HepG2 (cell line): ENCODE results near the gene FAF1. TPM values are rescaled to one million over a fixed set of nuclear protein-coding genes. Genes with fewer than 3 reads are reported as not detected.
A peak's percentile ranks its signal among the peaks of the same experiment; 100 is the strongest.

ENCODE experiments used
- ATAC-seq: fragments of 200-7000 bp; cut with Tn5 transposase; 3 replicates; pipeline ENCODE4 v1.9.1; 2020; ENCODE audit warnings: mild to moderate bottlenecking, moderate library complexity
- BruUV-seq: library from RNA; stranded (reverse); fragments of 400-500 nt; replicated peaks from 2 replicates; lab custom pipeline; 2021; lab: Mats Ljungman, UMichigan
- CTCF ChIA-PET: fragments of 300-600 bp; formaldehyde crosslinking; extraction: SDS; loops from one replicate; lab custom pipeline; 2021; ENCODE audit warnings: low total read pairs, inconsistent platforms, low intra/inter-chr PET ratio; lab: Yijun Ruan, JAX
- POLR2A ChIA-PET: fragments of 350-600 bp; sonication (Branson Sonifier 250); formaldehyde crosslinking; loops from one replicate; lab custom pipeline; 2020; ENCODE audit warnings: antibody characterized with exemption, inconsistent platforms; lab: Yijun Ruan, JAX
- DNase-seq: peaks from one replicate; pipeline ENCODE4 v3.0.0-alpha.2; 2015; ENCODE audit warnings: low spot score
- FAIRE-seq: peaks from 3 replicates; lab custom pipeline; 2011; peaks lifted over from hg19 to GRCh38; lab: Jason Lieb, UNC
- H2AFZ ChIP-seq: one replicate; pipeline ENCODE4 v1.6.1; 2011; ENCODE audit warnings: low read length, inconsistent platforms
- H3K27ac ChIP-seq: fragments of 300-600 bp; 3 replicates; pipeline ENCODE4 v1.8.0; 2011; ENCODE audit warnings: mixed run types, mild to moderate bottlenecking, mixed read lengths, low read length, inconsistent platforms; ENCODE audit not compliant: insufficient read depth; ENCODE audit errors: extremely low read length
- H3K27me3 ChIP-seq, 2 experiments: fragments of 200-600 bp in 1 of 2; 2 replicates in 1 of 2; 3 replicates in 1 of 2; pipeline versions ENCODE4 v1.6.0 to v1.8.0; 2011; ENCODE audit warnings: low read length in 2 of 2, mild to moderate bottlenecking in 2 of 2, moderate library complexity in 2 of 2, inconsistent platforms in 1 of 2; ENCODE audit not compliant: insufficient read depth in 2 of 2, control insufficient read depth in 1 of 2
- H3K36me3 ChIP-seq, 2 experiments: fragments of 200-600 bp in 1 of 2; replicated peaks in 1 of 2; 2 replicates in 1 of 2; 3 replicates in 1 of 2; pipeline versions ENCODE4 v1.5.1 to v1.8.0; 2011; ENCODE audit warnings: low read length in 2 of 2, inconsistent platforms in 1 of 2; ENCODE audit not compliant: insufficient read depth in 2 of 2, control insufficient read depth in 1 of 2
- H3K4me1 ChIP-seq: 2 replicates; pipeline ENCODE4 v1.5.1; 2012; ENCODE audit warnings: low read length, inconsistent platforms; ENCODE audit not compliant: insufficient read depth
- H3K4me2 ChIP-seq: 2 replicates; pipeline ENCODE4 v1.6.0; 2011; ENCODE audit warnings: low read depth, low read length, inconsistent platforms
- H3K4me3 ChIP-seq, 3 experiments: fragments of 200-600 bp in 1 of 3; sonication (generic), shearing (Covaris generic) in 1 of 3; replicated peaks in 1 of 3; 2 replicates each; pipeline ENCODE4 v1.5.1; 2011 to 2016; ENCODE audit warnings: low read length in 3 of 3, inconsistent platforms in 2 of 3, low read depth in 2 of 3, mild to moderate bottlenecking in 2 of 3, control low read depth in 1 of 3, mixed read lengths in 1 of 3; ENCODE audit not compliant: insufficient read depth in 1 of 3
- H3K79me2 ChIP-seq: one replicate; pipeline ENCODE4 v1.6.1; 2011; ENCODE audit warnings: low read length, inconsistent platforms; ENCODE audit not compliant: insufficient read depth
- H3K9ac ChIP-seq: 2 replicates; pipeline ENCODE4 v1.6.0; 2011; ENCODE audit warnings: mild to moderate bottlenecking, low read depth, low read length, inconsistent platforms; ENCODE audit not compliant: insufficient read depth
- H3K9me3 ChIP-seq: 2 replicates; pipeline ENCODE4 v1.5.1; 2012; ENCODE audit warnings: mild to moderate bottlenecking, low read length
- H4K20me1 ChIP-seq: 2 replicates; pipeline ENCODE4 v1.6.0; 2011; ENCODE audit warnings: inconsistent platforms, mild to moderate bottlenecking, low read length, moderate library complexity; ENCODE audit not compliant: insufficient read depth
- AKAP8 ChIP-seq: sonication (generic); formaldehyde crosslinking; IDR thresholded peaks from 2 replicates; pipeline ENCODE4 v1.5.1; 2020; ENCODE audit warnings: mild to moderate bottlenecking, missing genetic modification reagents
- E2F1 ChIP-seq: sonication (generic); formaldehyde crosslinking; IDR thresholded peaks from 2 replicates; pipeline ENCODE4 v1.5.0; 2020; ENCODE audit warnings: missing genetic modification reagents
- GATA4 ChIP-seq: sonication (generic); IDR thresholded peaks from 2 replicates; pipeline ENCODE4 v1.6.1; 2016; ENCODE audit warnings: antibody characterized with exemption, low read depth, borderline replicate concordance
- GLI4 ChIP-seq: sonication (generic); formaldehyde crosslinking; IDR thresholded peaks from 2 replicates; pipeline ENCODE4 v1.5.1; 2020; ENCODE audit warnings: missing genetic modification reagents, mild to moderate bottlenecking, moderate library complexity, borderline replicate concordance
- MAFF ChIP-seq: IDR thresholded peaks from 2 replicates; pipeline ENCODE4 v1.6.1; 2011; ENCODE audit warnings: low read depth, low read length, improper control_type of control experiment
- MAFK ChIP-seq, 2 experiments: IDR thresholded peaks in 1 of 2; conservative IDR thresholded peaks in 1 of 2; 2 replicates each; pipeline ENCODE4 v1.6.1; 2011; ENCODE audit warnings: improper control_type of control experiment in 2 of 2, low read length in 2 of 2
- NFATC3 ChIP-seq: sonication (generic); formaldehyde crosslinking; IDR thresholded peaks from 2 replicates; pipeline ENCODE4 v1.5.1; 2020; ENCODE audit warnings: mild to moderate bottlenecking, missing genetic modification reagents
- NFIC ChIP-seq: IDR thresholded peaks from 2 replicates; pipeline ENCODE4 v1.6.1; 2012; ENCODE audit warnings: mild to moderate bottlenecking, low read length, inconsistent platforms
- PATZ1 ChIP-seq: sonication (generic); formaldehyde crosslinking; IDR thresholded peaks from 2 replicates; pipeline ENCODE4 v1.4.0; 2020; ENCODE audit warnings: missing genetic modification reagents
- TIGD3 ChIP-seq: sonication (generic); formaldehyde crosslinking; IDR thresholded peaks from 2 replicates; pipeline ENCODE4 v1.5.1; 2020; ENCODE audit warnings: mild to moderate bottlenecking, missing genetic modification reagents, borderline replicate concordance
- ZNF75D ChIP-seq: sonication (generic); formaldehyde crosslinking; IDR thresholded peaks from 2 replicates; pipeline ENCODE4 v1.8.1; 2023; ENCODE audit warnings: missing genetic modification reagents, mild to moderate bottlenecking, borderline replicate concordance
- ZNF879 ChIP-seq: sonication (generic); formaldehyde crosslinking; IDR thresholded peaks from 2 replicates; pipeline ENCODE4 v1.8.1; 2023; ENCODE audit warnings: missing genetic modification reagents
- WGBS: methylation state at CpG from one replicate; pipeline ENCODE4 v1.1.6; 2017; ENCODE audit warnings: low lambda C conversion rate; 5-methylcytosine and 5-hydroxymethylcytosine counted together
- in situ Hi-C: cut with HindIII; loops from 2 replicates; pipeline ENCODE4 v1.10.0; 2017; ENCODE audit warnings: low pct_unique_long_range_greater_than_20kb; ENCODE audit not compliant: extremely low pct_ligation_motif_present
- intact Hi-C: fragments of 100-400 bp; cut with micrococcal nuclease; formaldehyde crosslinking; loops from one replicate; pipeline ENCODE4 v1.10.0; 2022; ENCODE audit not compliant: unreplicated experiment
- polyA plus RNA-seq, 8 experiments: library from polyadenylated mRNA; depleted of rRNA in 3 of 8; stranded (reverse) in 7 of 8; unstranded in 1 of 8; fragments of >200 nt; fragmentation: Illumina TruSeq in 4 of 8; extraction: Trizol in 4 of 8; gene quantifications; 2 replicates each; pipeline versions ENCODE4 v1.2.1 to v1.2.3, GENCODE V29; 2011 to 2016; ENCODE audit warnings: low read depth in 4 of 8, missing spikeins in 1 of 8, mixed read lengths in 1 of 8; ENCODE audit not compliant: insufficient read depth in 1 of 8
- total RNA-seq, 5 experiments: library from RNA; depleted of rRNA; stranded (reverse); fragments of >200 nt; fragmentation: Illumina TruSeq; extraction: Trizol; gene quantifications; 2 replicates each; pipeline ENCODE4 v1.2.3, GENCODE V29; 2016; ENCODE audit warnings: low read depth in 1 of 5
- TF ChIP-seq, protein P1 (sequence below): IDR thresholded peaks from 2 replicates; pipeline ENCODE4 v1.6.1; 2016; ENCODE audit warnings: control low read depth

FAF1 gene
- total and polyA plus RNA-seq, 2 of the 13 experiments (the other 11 are each of a cell fraction or from before 2014, with no cell fraction given): 19.4 to 63.3 TPM

- ATAC-seq (no peak), DNase-seq (no peak), FAIRE-seq (no peak)
- intact Hi-C loops: no loop called here
- Histone ChIP-seq H3K36me3 (no peaks in the 10 kb centered on the region), H3K4me1 (peaks cover 4% of the 10 kb centered on the region), H3K9ac (no peak overlapping the region), H4K20me1 (no peaks in the 10 kb centered on the region), H3K4me2 (no peak overlapping the region), H3K27me3 (peaks cover 14 to 56% of the 10 kb centered on the region in 2 experiments), H2AFZ (no peak overlapping the region), H3K79me2 (no peaks in the 10 kb centered on the region), H3K27ac (no peak overlapping the region), H3K9me3 (no peaks in the 10 kb centered on the region), H3K4me3 (no peak overlapping the region)
- ChIA-PET POLR2A (no interaction called here), CTCF (no interaction called here)
- TF ChIP-seq AKAP8 (CRISPR knock-in tag): no peak
- TF ChIP-seq GLI4 (CRISPR knock-in tag): no peak
- no peak for TF ChIP-seq PATZ1 (CRISPR knock-in tag)
- peak; percentile 45 to 69; a peak in 3 of 4 replicates for TF ChIP-seq MAFK (conservative IDR thresholded peaks at IDR 0.05 in 1 of 2, IDR thresholded peaks at IDR 0.05 in 1 of 2; ENCODE audit: low read length in 2 of 2)
- peak; percentile 46 for TF ChIP-seq MAFF
- TF ChIP-seq, protein P1, sequence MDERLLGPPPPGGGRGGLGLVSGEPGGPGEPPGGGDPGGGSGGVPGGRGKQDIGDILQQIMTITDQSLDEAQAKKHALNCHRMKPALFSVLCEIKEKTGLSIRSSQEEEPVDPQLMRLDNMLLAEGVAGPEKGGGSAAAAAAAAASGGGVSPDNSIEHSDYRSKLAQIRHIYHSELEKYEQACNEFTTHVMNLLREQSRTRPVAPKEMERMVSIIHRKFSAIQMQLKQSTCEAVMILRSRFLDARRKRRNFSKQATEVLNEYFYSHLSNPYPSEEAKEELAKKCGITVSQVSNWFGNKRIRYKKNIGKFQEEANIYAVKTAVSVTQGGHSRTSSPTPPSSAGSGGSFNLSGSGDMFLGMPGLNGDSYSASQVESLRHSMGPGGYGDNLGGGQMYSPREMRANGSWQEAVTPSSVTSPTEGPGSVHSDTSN (CRISPR knock-in tag): no peak
- TF ChIP-seq E2F1 (CRISPR knock-in tag): no peak
- no peak for TF ChIP-seq GATA4
- TF ChIP-seq NFATC3 (CRISPR knock-in tag): no peak
- TF ChIP-seq ZNF879 (CRISPR knock-in tag): no peak
- no peak for TF ChIP-seq ZNF75D (CRISPR knock-in tag)
- TF ChIP-seq TIGD3 (CRISPR knock-in tag): no peak
- no peak for TF ChIP-seq NFIC
- BruUV-seq: no TSS peak
- in situ Hi-C loops: no loop called here
- WGBS: 19% methylated on average over 7 of the region's 7 CpGs
Measured at GRCh38 chr1:50414853-50415234, 545.2 kb downstream of the FAF1 start.
